PC-9 (cell line): Measurements from ENCODE around the gene GATA1.

ENCODE experiments used
- EZH2 ChIP-seq: fragments of 200-600 bp; sonication (generic); IDR thresholded peaks from 2 replicates; pipeline ENCODE4 v1.8.0; 2017; ENCODE audit warnings: antibody characterized with exemption, low read depth
- TF ChIP-seq, protein P1 (sequence below): fragments of 200-600 bp; sonication (generic); conservative IDR thresholded peaks from 2 replicates; pipeline ENCODE4 v1.6.1; 2017; ENCODE audit warnings: mixed run types, antibody characterized with exemption, mild to moderate bottlenecking, moderate library complexity

- TF ChIP-seq, protein P1, sequence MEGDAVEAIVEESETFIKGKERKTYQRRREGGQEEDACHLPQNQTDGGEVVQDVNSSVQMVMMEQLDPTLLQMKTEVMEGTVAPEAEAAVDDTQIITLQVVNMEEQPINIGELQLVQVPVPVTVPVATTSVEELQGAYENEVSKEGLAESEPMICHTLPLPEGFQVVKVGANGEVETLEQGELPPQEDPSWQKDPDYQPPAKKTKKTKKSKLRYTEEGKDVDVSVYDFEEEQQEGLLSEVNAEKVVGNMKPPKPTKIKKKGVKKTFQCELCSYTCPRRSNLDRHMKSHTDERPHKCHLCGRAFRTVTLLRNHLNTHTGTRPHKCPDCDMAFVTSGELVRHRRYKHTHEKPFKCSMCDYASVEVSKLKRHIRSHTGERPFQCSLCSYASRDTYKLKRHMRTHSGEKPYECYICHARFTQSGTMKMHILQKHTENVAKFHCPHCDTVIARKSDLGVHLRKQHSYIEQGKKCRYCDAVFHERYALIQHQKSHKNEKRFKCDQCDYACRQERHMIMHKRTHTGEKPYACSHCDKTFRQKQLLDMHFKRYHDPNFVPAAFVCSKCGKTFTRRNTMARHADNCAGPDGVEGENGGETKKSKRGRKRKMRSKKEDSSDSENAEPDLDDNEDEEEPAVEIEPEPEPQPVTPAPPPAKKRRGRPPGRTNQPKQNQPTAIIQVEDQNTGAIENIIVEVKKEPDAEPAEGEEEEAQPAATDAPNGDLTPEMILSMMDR: no peak
- no peak for TF ChIP-seq EZH2
These were observed 4.7 kb upstream of the GATA1 start for GRCh38 chrX:48781705-48782104.
